GM20431 (cell line): ENCODE measurements around the gene SCGB2B2.

ENCODE experiments used
- in situ Hi-C: fragments of 300-500 bp; cut with MseI, MboI; formaldehyde crosslinking; loops from one replicate; pipeline ENCODE4 v1.15.0; 2020; ENCODE audit warnings: low sequenced_read_pairs; ENCODE audit not compliant: unreplicated experiment

Gene SCGB2B2

GRCh38 chr19:34639491-34640085, 37.4 kb downstream of the SCGB2B2 start:
- in situ Hi-C loops = no loop called here

DNA sequence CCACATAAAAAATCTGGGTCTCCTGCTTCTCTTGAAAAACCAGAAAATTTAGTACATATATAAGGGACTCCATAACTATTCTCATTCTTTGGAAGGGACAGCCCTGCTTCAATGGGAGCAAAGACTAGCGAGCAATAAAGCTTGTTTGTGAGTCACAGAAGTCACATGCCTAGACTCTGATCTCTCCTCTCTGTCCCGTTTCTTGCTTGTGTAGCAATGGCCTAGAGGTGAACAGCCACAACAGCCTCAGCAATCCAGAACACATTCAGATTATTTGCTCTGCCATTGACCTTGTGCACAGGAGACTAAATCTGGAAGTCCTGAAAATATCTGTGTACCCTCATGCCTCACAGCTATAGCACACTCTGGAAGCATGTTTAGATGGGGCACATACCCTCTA, 43.2 kb downstream of the SCGB2B2 start:
- in situ Hi-C loops = no loop called here
